Measurements from ENCODE around the gene ARHGAP10. TPM values are rescaled to one million over a fixed set of nuclear protein-coding genes. Genes with fewer than 3 reads are reported as not detected.

Gene ARHGAP10
- total and polyA plus RNA-seq, 12 donors = 33.9 to 71.1 (median 60.7) TPM

GRCh38 chr4:148055844-148056243, 324.0 kb downstream of the ARHGAP10 start:
- 82 to 88% methylated on average over 6 of the region's 6 CpGs for WGBS, 2 donors
- H3K36me3 ChIP-seq = no peaks in the 10 kb centered on the region
- H3K9me3 ChIP-seq = no peaks in the 10 kb centered on the region
- peaks cover 0 to 97% (median 70%) of the 10 kb centered on the region in 9 donors for H3K4me1 ChIP-seq
- H3K4me3 ChIP-seq = no peak overlapping the region
- peak overlapping the region in 5 of 10 donors; percentile 13 to 86 (median 40) for H3K27ac ChIP-seq
- H3K27me3 ChIP-seq = no peaks in the 10 kb centered on the region
- ATAC-seq = no peak
- intact Hi-C loops (cut with DNase I) = loop anchor here in 3 of 10 donors (10.0 kb wide), 3 partner anchors 71 to 209 kb away; no protein-coding TSS in a partner anchor
- TF ChIP-seq CTCF (IDR thresholded peaks at IDR 0.05) = no peak
- DNase-seq = no peak

- peak overlapping the region in 6 of 10 donors; percentile 18 to 79 (median 47) for H3K27ac ChIP-seq
Observed at GRCh38 chr4:148056879-148057278, 325.0 kb downstream of the ARHGAP10 start.

GRCh38 chr4:148057516-148057915, 325.6 kb downstream of the ARHGAP10 start:
- WGBS, 2 donors = 80 to 84% methylated on average over 5 of the region's 5 CpGs
- Histone ChIP-seq H3K4me1 (peaks cover 0 to 97% (median 69%) of the 10 kb centered on the region in 9 donors), H3K36me3 (no peaks in the 10 kb centered on the region), H3K4me3 (no peak overlapping the region), H3K9me3 (no peaks in the 10 kb centered on the region), H3K27me3 (no peaks in the 10 kb centered on the region), H3K27ac (peak overlapping the region in 9 of 10 donors; percentile 18 to 79 (median 57))
- no peak for TF ChIP-seq CTCF (IDR thresholded peaks at IDR 0.05)
- intact Hi-C loops (cut with DNase I) = loop anchor here in 3 of 10 donors (10.0 kb wide), 3 partner anchors 73 to 207 kb away; no protein-coding TSS in a partner anchor
- no peak for ATAC-seq
- no peak for DNase-seq

More at GRCh38 chr4:148056879-148057278, 325.0 kb downstream of the ARHGAP10 start:
- Histone ChIP-seq H3K27me3 (no peaks in the 10 kb centered on the region), H3K4me1 (peaks cover 0 to 97% (median 69%) of the 10 kb centered on the region in 9 donors), H3K36me3 (no peaks in the 10 kb centered on the region), H3K4me3 (no peak overlapping the region), H3K9me3 (no peaks in the 10 kb centered on the region)
- peak; percentile 42 to 52 for DNase-seq
- intact Hi-C loops (cut with DNase I) = loop anchor here in 3 of 10 donors (10.0 kb wide), 3 partner anchors 72 to 208 kb away; no protein-coding TSS in a partner anchor
- TF ChIP-seq CTCF (IDR thresholded peaks at IDR 0.05) = peak in 7 of 9 donors; percentile 20 to 67 (median 36)
- peak; percentile 27 to 73 (median 52) for ATAC-seq
- WGBS, 2 donors = 61 to 62% methylated on average over 6 of the region's 6 CpGs

- intact Hi-C loops (cut with DNase I) = loop anchor here in 3 of 10 donors (10.0 kb wide), 3 partner anchors 73 to 207 kb away; no protein-coding TSS in a partner anchor
- H3K4me1 ChIP-seq = peaks cover 0 to 90% (median 63%) of the 10 kb centered on the region in 9 donors
- WGBS, 2 donors = 58 to 76% methylated on average over 14 of the region's 14 CpGs
- H3K36me3 ChIP-seq = peaks cover 0 to 4% (median 0%) of the 10 kb centered on the region in 9 donors
- H3K9me3 ChIP-seq = no peaks in the 10 kb centered on the region
- H3K27me3 ChIP-seq = no peaks in the 10 kb centered on the region
- no peak for TF ChIP-seq CTCF (IDR thresholded peaks at IDR 0.05)
- H3K4me3 ChIP-seq = no peak overlapping the region
- ATAC-seq (peak in 1 of 8 donors; percentile 13), DNase-seq (no peak)
- H3K27ac ChIP-seq = peak overlapping the region in 9 of 10 donors; percentile 37 to 79 (median 63)
Observed at GRCh38 chr4:148057984-148058859, 326.3 kb downstream of the ARHGAP10 start.
